ENCODE measurements around the gene COPZ1. TPM values are rescaled to one million over a fixed set of nuclear protein-coding genes. Genes with fewer than 3 reads are reported as not detected.
A peak's percentile ranks its signal among the peaks of the same experiment; 100 is the strongest.

COPZ1 gene
- total and polyA plus RNA-seq, 9 of the 15 experiments (the other 6 are each of a cell fraction or from before 2014, with no cell fraction given) = 137 to 487 (median 233) TPM

GRCh38 chr12:54304187-54304810 lies 20.6 kb upstream of the COPZ1 start (continued):
- no peak for TF ChIP-seq ATF1 (CRISPR knock-in tag; IDR thresholded peaks at IDR 0.05)
- TF ChIP-seq ATF1 (tag; IDR thresholded peaks at IDR 0.05) = peak; percentile 75
- peak; percentile 62 for TF ChIP-seq FIP1L1 (IDR thresholded peaks at IDR 0.05; ENCODE audit: low read depth, low read length, poor library complexity, severe bottlenecking)
- TF ChIP-seq NR0B1 (IDR thresholded peaks at IDR 0.05; ENCODE audit: partially characterized antibody) = no peak
- TF ChIP-seq, protein P1, sequence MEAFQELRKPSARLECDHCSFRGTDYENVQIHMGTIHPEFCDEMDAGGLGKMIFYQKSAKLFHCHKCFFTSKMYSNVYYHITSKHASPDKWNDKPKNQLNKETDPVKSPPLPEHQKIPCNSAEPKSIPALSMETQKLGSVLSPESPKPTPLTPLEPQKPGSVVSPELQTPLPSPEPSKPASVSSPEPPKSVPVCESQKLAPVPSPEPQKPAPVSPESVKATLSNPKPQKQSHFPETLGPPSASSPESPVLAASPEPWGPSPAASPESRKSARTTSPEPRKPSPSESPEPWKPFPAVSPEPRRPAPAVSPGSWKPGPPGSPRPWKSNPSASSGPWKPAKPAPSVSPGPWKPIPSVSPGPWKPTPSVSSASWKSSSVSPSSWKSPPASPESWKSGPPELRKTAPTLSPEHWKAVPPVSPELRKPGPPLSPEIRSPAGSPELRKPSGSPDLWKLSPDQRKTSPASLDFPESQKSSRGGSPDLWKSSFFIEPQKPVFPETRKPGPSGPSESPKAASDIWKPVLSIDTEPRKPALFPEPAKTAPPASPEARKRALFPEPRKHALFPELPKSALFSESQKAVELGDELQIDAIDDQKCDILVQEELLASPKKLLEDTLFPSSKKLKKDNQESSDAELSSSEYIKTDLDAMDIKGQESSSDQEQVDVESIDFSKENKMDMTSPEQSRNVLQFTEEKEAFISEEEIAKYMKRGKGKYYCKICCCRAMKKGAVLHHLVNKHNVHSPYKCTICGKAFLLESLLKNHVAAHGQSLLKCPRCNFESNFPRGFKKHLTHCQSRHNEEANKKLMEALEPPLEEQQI (IDR thresholded peaks at IDR 0.05) = no peak
- no peak for TF ChIP-seq SNRNP70 (optimal IDR thresholded peaks at IDR 0.05; ENCODE audit: low read depth, low read length)
- no peak for TF ChIP-seq ZNF79 (CRISPR knock-in tag; IDR thresholded peaks at IDR 0.05; ENCODE audit: low read depth)
- no peak for TF ChIP-seq TCF7L2 (IDR thresholded peaks at IDR 0.05; ENCODE audit: low read depth, low read length)
- no peak for TF ChIP-seq CHCHD3 (CRISPR knock-in tag; IDR thresholded peaks at IDR 0.05)
- TF ChIP-seq ZNF589 (CRISPR knock-in tag; IDR thresholded peaks at IDR 0.05; ENCODE audit: low read depth) = peak; percentile 92
- TF ChIP-seq MNT (conservative IDR thresholded peaks at IDR 0.05) = no peak
